Astrocyte (in vitro differentiated cells and primary cell): Measurements from ENCODE around the gene MEAF6. TPM values are rescaled to one million over a fixed set of nuclear protein-coding genes. Genes with fewer than 3 reads are reported as not detected.

Source experiments
- DNase-seq: peaks from one replicate; pipeline ENCODE4 v3.0.0-alpha.2; 2010; ENCODE audit warnings: low read depth
- FAIRE-seq: peaks from 2 replicates; lab custom pipeline; 2011; peaks lifted over from hg19 to GRCh38; lab: Jason Lieb, UNC
- H2AFZ ChIP-seq: 2 replicates; pipeline ENCODE4 v1.6.0; 2012; ENCODE audit warnings: low read depth, low read length, inconsistent platforms
- H3K27ac ChIP-seq: 2 replicates; pipeline ENCODE4 v1.5.1; 2011; ENCODE audit warnings: low read depth, low read length, inconsistent platforms
- H3K27me3 ChIP-seq: 2 replicates; pipeline ENCODE4 v1.6.0; 2011; ENCODE audit warnings: low read length, inconsistent platforms; ENCODE audit not compliant: insufficient read depth
- H3K36me3 ChIP-seq: 2 replicates; pipeline ENCODE4 v1.5.1; 2011; ENCODE audit warnings: low read length, inconsistent platforms; ENCODE audit not compliant: insufficient read depth
- H3K4me1 ChIP-seq: 2 replicates; pipeline ENCODE4 v1.5.1; 2011; ENCODE audit warnings: low read length, inconsistent platforms; ENCODE audit not compliant: insufficient read depth
- H3K4me2 ChIP-seq: 2 replicates; pipeline ENCODE4 v1.6.0; 2012; ENCODE audit warnings: low read length, inconsistent platforms
- H3K4me3 ChIP-seq: 2 replicates; pipeline ENCODE4 v1.5.1; 2011; ENCODE audit warnings: low read depth, mild to moderate bottlenecking, low read length, inconsistent platforms; ENCODE audit not compliant: insufficient read depth
- H3K79me2 ChIP-seq: 2 replicates; pipeline ENCODE4 v1.6.0; 2012; ENCODE audit warnings: mild to moderate bottlenecking, low read length, inconsistent platforms; ENCODE audit not compliant: insufficient read depth
- H3K9ac ChIP-seq: 2 replicates; pipeline ENCODE4 v1.6.0; 2012; ENCODE audit warnings: mild to moderate bottlenecking, low read length, inconsistent platforms
- H3K9me3 ChIP-seq: 2 replicates; pipeline ENCODE4 v1.5.1; 2012; ENCODE audit warnings: low read depth, mild to moderate bottlenecking, low read length, inconsistent platforms; ENCODE audit not compliant: insufficient read depth
- H4K20me1 ChIP-seq: 2 replicates; pipeline ENCODE4 v1.6.0; 2012; ENCODE audit warnings: low read length, inconsistent platforms; ENCODE audit not compliant: insufficient read depth
- H3K27ac Mint-ChIP-seq: one replicate; pipeline ENCODE4 v1.8.0; 2021; ENCODE audit warnings: mild to moderate bottlenecking, mixed read lengths; ENCODE audit not compliant: unreplicated experiment
- H3K27me3 Mint-ChIP-seq: one replicate; pipeline ENCODE4 v1.8.0; 2021; ENCODE audit warnings: low read depth, mixed read lengths; ENCODE audit not compliant: unreplicated experiment
- H3K36me3 Mint-ChIP-seq: one replicate; pipeline ENCODE4 v1.8.0; 2021; ENCODE audit warnings: low read depth, mixed read lengths; ENCODE audit not compliant: unreplicated experiment
- H3K4me1 Mint-ChIP-seq: one replicate; pipeline ENCODE4 v1.8.0; 2021; ENCODE audit warnings: low read depth, mixed read lengths; ENCODE audit not compliant: unreplicated experiment
- H3K4me3 Mint-ChIP-seq: one replicate; pipeline ENCODE4 v1.8.0; 2021; ENCODE audit warnings: mild to moderate bottlenecking, moderate library complexity, mixed read lengths; ENCODE audit not compliant: unreplicated experiment
- H3K9me3 Mint-ChIP-seq: one replicate; pipeline ENCODE4 v1.8.0; 2021; ENCODE audit warnings: mild to moderate bottlenecking, mixed read lengths; ENCODE audit not compliant: unreplicated experiment
- CTCF ChIP-seq: IDR thresholded peaks from 2 replicates; pipeline ENCODE4 v1.5.1; 2011; ENCODE audit warnings: low read depth, mild to moderate bottlenecking, inconsistent platforms, low read length, moderate library complexity; ENCODE audit not compliant: insufficient read depth
- EZH2 ChIP-seq: IDR thresholded peaks from 2 replicates; pipeline ENCODE4 v1.6.1; 2012; ENCODE audit warnings: mild to moderate bottlenecking, low read length, inconsistent platforms; ENCODE audit not compliant: insufficient read depth
- total RNA-seq: library from RNA; stranded (reverse); gene quantifications from 2 replicates; pipeline ENCODE4 v1.2.1, GENCODE V29; 2021

MEAF6 gene
- total RNA-seq, 1 donor from 2014 or later, result 49.0 TPM

- peak; percentile 25 for DNase-seq
- H3K36me3 Mint-ChIP-seq, result peaks cover 5% of the 10 kb centered on the region
Observed at GRCh38 chr1:37475380-37476086, 39.0 kb downstream of the MEAF6 start.

GRCh38 chr1:37474697-37475379, 39.7 kb downstream of the MEAF6 start:
- Mint-ChIP-seq H3K9me3 (no peaks in the 10 kb centered on the region), H3K4me3 (peak overlapping the region; percentile 89), H3K27ac (peak overlapping the region; percentile 83), H3K36me3 (peaks cover 5% of the 10 kb centered on the region), H3K4me1 (peaks cover 57% of the 10 kb centered on the region), H3K27me3 (no peaks in the 10 kb centered on the region)
- Histone ChIP-seq H3K79me2 (peaks cover 71% of the 10 kb centered on the region), H3K27ac (peak overlapping the region; percentile 96), H4K20me1 (peaks cover 38% of the 10 kb centered on the region), H2AFZ (no peak overlapping the region), H3K27me3 (no peaks in the 10 kb centered on the region), H3K4me2 (peak overlapping the region; percentile 100), H3K36me3 (peaks cover 3% of the 10 kb centered on the region), H3K9ac (peak overlapping the region; percentile 92), H3K4me1 (peaks cover 87% of the 10 kb centered on the region), H3K4me3 (peak overlapping the region; percentile 75), H3K9me3 (no peaks in the 10 kb centered on the region)
- DNase-seq, result no peak
- no peak for FAIRE-seq
- no peak for TF ChIP-seq EZH2
- TF ChIP-seq CTCF, result no peak

More at GRCh38 chr1:37475380-37476086, 39.0 kb downstream of the MEAF6 start:
- Histone ChIP-seq H3K4me1 (peaks cover 92% of the 10 kb centered on the region), H3K4me3 (peak overlapping the region; percentile 75), H3K9ac (peak overlapping the region; percentile 92), H3K27ac (peak overlapping the region; percentile 96), H2AFZ (no peak overlapping the region), H4K20me1 (peaks cover 45% of the 10 kb centered on the region), H3K27me3 (no peaks in the 10 kb centered on the region), H3K4me2 (peak overlapping the region; percentile 100), H3K36me3 (peaks cover 9% of the 10 kb centered on the region), H3K9me3 (no peaks in the 10 kb centered on the region), H3K79me2 (peaks cover 78% of the 10 kb centered on the region)
- FAIRE-seq, result no peak
- TF ChIP-seq CTCF (no peak), EZH2 (no peak)
- Mint-ChIP-seq H3K27ac (peak overlapping the region; percentile 83), H3K4me1 (peaks cover 52% of the 10 kb centered on the region), H3K27me3 (no peaks in the 10 kb centered on the region), H3K4me3 (peak overlapping the region; percentile 89), H3K9me3 (no peaks in the 10 kb centered on the region)
